Liver (tissue), 3 donors: ENCODE data around the gene SNX3.

Experiments used
- ATF3 ChIP-seq: IDR thresholded peaks from 2 replicates; pipeline ENCODE4 v1.6.1; 2016; ENCODE audit warnings: antibody characterized with exemption
- CTCF ChIP-seq: fragments of 150-350 bp; IDR thresholded peaks from 2 replicates; pipeline ENCODE4 v1.5.1; 2017; ENCODE audit warnings: improper control_type of control experiment, low read depth, low read length; ENCODE audit not compliant: missing input control
- NR2F2 ChIP-seq: IDR thresholded peaks from 2 replicates; pipeline ENCODE4 v1.6.1; 2016; ENCODE audit warnings: antibody characterized with exemption
- RXRA ChIP-seq, 2 donors: IDR thresholded peaks; 2 replicates each; pipeline ENCODE4 v1.6.1; 2017 to 2018; ENCODE audit warnings: antibody characterized with exemption in 2 of 2, mild to moderate bottlenecking in 1 of 2
- TAF1 ChIP-seq: conservative IDR thresholded peaks from 2 replicates; pipeline ENCODE4 v1.6.1; 2016; ENCODE audit warnings: antibody characterized with exemption, mild to moderate bottlenecking
- TF ChIP-seq, protein P1 (sequence below): IDR thresholded peaks from 2 replicates; pipeline ENCODE4 v1.6.1; 2016; ENCODE audit warnings: antibody characterized with exemption
- TF ChIP-seq, protein P2 (sequence below): IDR thresholded peaks from 2 replicates; pipeline ENCODE4 v1.6.1; 2016; ENCODE audit warnings: antibody characterized with exemption, mild to moderate bottlenecking
- donor health status: healthy.
- donor health status: healthy.

GRCh38 chr6:108167449-108168089, 93.3 kb downstream of the SNX3 start:
- TF ChIP-seq ATF3, result no peak
- TF ChIP-seq, protein P1, sequence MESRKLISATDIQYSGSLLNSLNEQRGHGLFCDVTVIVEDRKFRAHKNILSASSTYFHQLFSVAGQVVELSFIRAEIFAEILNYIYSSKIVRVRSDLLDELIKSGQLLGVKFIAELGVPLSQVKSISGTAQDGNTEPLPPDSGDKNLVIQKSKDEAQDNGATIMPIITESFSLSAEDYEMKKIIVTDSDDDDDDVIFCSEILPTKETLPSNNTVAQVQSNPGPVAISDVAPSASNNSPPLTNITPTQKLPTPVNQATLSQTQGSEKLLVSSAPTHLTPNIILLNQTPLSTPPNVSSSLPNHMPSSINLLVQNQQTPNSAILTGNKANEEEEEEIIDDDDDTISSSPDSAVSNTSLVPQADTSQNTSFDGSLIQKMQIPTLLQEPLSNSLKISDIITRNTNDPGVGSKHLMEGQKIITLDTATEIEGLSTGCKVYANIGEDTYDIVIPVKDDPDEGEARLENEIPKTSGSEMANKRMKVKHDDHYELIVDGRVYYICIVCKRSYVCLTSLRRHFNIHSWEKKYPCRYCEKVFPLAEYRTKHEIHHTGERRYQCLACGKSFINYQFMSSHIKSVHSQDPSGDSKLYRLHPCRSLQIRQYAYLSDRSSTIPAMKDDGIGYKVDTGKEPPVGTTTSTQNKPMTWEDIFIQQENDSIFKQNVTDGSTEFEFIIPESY, result no peak
- no peak for TF ChIP-seq CTCF
- no peak for TF ChIP-seq TAF1
- no peak for TF ChIP-seq NR2F2
- TF ChIP-seq, protein P2, sequence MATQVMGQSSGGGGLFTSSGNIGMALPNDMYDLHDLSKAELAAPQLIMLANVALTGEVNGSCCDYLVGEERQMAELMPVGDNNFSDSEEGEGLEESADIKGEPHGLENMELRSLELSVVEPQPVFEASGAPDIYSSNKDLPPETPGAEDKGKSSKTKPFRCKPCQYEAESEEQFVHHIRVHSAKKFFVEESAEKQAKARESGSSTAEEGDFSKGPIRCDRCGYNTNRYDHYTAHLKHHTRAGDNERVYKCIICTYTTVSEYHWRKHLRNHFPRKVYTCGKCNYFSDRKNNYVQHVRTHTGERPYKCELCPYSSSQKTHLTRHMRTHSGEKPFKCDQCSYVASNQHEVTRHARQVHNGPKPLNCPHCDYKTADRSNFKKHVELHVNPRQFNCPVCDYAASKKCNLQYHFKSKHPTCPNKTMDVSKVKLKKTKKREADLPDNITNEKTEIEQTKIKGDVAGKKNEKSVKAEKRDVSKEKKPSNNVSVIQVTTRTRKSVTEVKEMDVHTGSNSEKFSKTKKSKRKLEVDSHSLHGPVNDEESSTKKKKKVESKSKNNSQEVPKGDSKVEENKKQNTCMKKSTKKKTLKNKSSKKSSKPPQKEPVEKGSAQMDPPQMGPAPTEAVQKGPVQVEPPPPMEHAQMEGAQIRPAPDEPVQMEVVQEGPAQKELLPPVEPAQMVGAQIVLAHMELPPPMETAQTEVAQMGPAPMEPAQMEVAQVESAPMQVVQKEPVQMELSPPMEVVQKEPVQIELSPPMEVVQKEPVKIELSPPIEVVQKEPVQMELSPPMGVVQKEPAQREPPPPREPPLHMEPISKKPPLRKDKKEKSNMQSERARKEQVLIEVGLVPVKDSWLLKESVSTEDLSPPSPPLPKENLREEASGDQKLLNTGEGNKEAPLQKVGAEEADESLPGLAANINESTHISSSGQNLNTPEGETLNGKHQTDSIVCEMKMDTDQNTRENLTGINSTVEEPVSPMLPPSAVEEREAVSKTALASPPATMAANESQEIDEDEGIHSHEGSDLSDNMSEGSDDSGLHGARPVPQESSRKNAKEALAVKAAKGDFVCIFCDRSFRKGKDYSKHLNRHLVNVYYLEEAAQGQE, result no peak
- TF ChIP-seq RXRA (IDR thresholded peaks at IDR 0.05), result no peak
